ENCODE results near the gene RBM15B. TPM values are rescaled to one million over a fixed set of nuclear protein-coding genes. Genes with fewer than 3 reads are reported as not detected.

RBM15B gene
- total RNA-seq, 4 donors from 2014 or later = 21.9 to 33.0 (median 25.4) TPM

DNA sequence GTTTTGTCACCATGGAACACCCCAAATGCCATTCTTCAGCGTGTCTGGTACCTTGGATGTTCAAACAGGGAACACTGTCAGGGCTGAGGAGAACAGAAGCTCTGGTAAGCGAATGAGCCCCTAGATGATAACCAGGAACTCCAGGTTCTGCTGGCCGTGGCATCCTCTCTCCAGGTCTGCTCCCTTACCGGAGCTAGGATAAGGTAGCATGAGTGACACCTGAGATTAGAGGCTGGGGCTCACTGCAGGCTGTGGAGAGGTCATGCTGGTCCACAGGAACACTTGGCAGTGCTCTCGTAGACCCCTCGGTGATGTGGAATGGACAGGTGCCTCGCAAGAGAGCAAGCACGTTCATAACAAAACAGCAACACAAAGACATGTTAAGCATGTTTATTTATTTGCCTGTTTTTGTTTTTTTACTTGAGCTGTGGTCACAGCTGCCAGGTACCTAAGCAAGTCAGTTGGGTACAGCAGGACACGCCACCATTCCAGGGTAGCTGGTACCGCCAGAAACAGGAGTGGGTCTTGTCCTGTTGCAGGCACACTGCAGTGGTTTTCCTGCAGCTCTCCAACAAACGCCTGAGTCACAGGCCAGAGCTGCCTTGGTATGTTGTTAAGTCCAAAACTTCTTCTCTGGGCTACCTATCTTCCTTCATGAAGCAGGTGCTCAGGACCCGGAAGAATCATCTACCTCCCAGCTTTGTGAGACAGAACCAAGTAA is 4.6 kb downstream of the RBM15B start:
- TF ChIP-seq, protein P1, sequence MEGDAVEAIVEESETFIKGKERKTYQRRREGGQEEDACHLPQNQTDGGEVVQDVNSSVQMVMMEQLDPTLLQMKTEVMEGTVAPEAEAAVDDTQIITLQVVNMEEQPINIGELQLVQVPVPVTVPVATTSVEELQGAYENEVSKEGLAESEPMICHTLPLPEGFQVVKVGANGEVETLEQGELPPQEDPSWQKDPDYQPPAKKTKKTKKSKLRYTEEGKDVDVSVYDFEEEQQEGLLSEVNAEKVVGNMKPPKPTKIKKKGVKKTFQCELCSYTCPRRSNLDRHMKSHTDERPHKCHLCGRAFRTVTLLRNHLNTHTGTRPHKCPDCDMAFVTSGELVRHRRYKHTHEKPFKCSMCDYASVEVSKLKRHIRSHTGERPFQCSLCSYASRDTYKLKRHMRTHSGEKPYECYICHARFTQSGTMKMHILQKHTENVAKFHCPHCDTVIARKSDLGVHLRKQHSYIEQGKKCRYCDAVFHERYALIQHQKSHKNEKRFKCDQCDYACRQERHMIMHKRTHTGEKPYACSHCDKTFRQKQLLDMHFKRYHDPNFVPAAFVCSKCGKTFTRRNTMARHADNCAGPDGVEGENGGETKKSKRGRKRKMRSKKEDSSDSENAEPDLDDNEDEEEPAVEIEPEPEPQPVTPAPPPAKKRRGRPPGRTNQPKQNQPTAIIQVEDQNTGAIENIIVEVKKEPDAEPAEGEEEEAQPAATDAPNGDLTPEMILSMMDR (IDR thresholded peaks at IDR 0.05; ENCODE audit: low read depth) = no peak

- TF ChIP-seq, protein P1 (IDR thresholded peaks at IDR 0.05; ENCODE audit: low read depth) = no peak
Observed at GRCh38 chr3:51396401-51396800, 5.3 kb downstream of the RBM15B start.

GRCh38 chr3:51397392-51397791 is 6.3 kb downstream of the RBM15B start:
- TF ChIP-seq, protein P1 (IDR thresholded peaks at IDR 0.05; ENCODE audit: low read depth) = no peak

- TF ChIP-seq, protein P1 (IDR thresholded peaks at IDR 0.05; ENCODE audit: low read depth) = no peak
Observed at GRCh38 chr3:51398595-51399310, 7.7 kb downstream of the RBM15B start.

GRCh38 chr3:51400166-51400565 is 9.1 kb downstream of the RBM15B start:
- TF ChIP-seq, protein P1 (IDR thresholded peaks at IDR 0.05; ENCODE audit: low read depth) = no peak

DNA sequence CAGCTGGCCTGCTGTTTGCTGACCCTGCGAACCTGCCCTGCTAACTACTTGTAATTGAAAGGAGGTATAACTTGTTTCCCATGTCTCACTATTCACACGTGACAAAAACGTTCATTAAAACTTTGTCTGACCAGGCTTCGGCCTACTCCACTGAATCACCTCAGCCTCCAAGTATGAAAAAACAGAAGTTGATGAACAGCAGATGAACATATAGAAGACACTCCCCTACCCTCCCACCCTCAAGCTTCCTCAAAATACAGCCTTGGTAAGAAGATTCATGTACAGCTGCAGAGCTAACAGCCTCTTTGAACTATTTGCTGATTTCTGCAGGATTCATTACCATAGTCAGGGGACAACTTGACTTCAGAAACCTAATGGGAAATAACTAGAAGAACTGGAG is 10.7 kb downstream of the RBM15B start:
- TF ChIP-seq, protein P1 (IDR thresholded peaks at IDR 0.05; ENCODE audit: low read depth) = no peak

GRCh38 chr3:51403675-51404074 is 12.6 kb downstream of the RBM15B start:
- TF ChIP-seq, protein P1 (IDR thresholded peaks at IDR 0.05; ENCODE audit: low read depth) = no peak
